Neural cell (in vitro differentiated cells): ENCODE measurements around the gene PFKP. TPM values are rescaled to one million over a fixed set of nuclear protein-coding genes. Genes with fewer than 3 reads are reported as not detected.

ENCODE experiments used
- H2AFZ ChIP-seq: fragments of 200-600, 300-800 bp; sonication (generic), shearing (Covaris generic); 2 replicates; pipeline ENCODE4 v1.6.0; 2014; ENCODE audit warnings: low read depth, mild to moderate bottlenecking, antibody characterized with exemption, low read length, moderate library complexity
- H3F3A ChIP-seq: fragments of 200-600 bp; shearing (Covaris generic); 2 replicates; pipeline ENCODE4 v1.6.1; 2016; ENCODE audit warnings: mild to moderate bottlenecking, moderate library complexity, mixed read lengths, antibody characterized with exemption, low read length; ENCODE audit not compliant: insufficient read depth, poor library complexity, severe bottlenecking
- H3K27ac ChIP-seq: fragments of 200-600, 300-800 bp; sonication (generic), shearing (Covaris generic); 2 replicates; pipeline ENCODE4 v1.5.1; 2014; ENCODE audit warnings: mild to moderate bottlenecking, low read length, moderate library complexity
- H3K27me3 ChIP-seq: fragments of 300-800, 200-600 bp; sonication (generic), shearing (Covaris generic); 2 replicates; pipeline ENCODE4 v1.6.0; 2014; ENCODE audit warnings: mild to moderate bottlenecking, low read depth, low read length, moderate library complexity; ENCODE audit not compliant: insufficient read depth
- H3K36me3 ChIP-seq: fragments of 300-800, 200-600 bp; sonication (generic), shearing (Covaris generic); 2 replicates; pipeline ENCODE4 v1.5.1; 2014; ENCODE audit warnings: mild to moderate bottlenecking, antibody characterized with exemption, low read length, moderate library complexity; ENCODE audit not compliant: insufficient read depth
- H3K4me2 ChIP-seq: fragments of 300-800, 200-600 bp; sonication (generic), shearing (Covaris generic); 2 replicates; pipeline ENCODE4 v1.6.0; 2014; ENCODE audit warnings: mild to moderate bottlenecking, low read length
- H3K4me3 ChIP-seq: fragments of 300-800, 200-600 bp; sonication (generic), shearing (Covaris generic); 2 replicates; pipeline ENCODE4 v1.5.1; 2014; ENCODE audit warnings: mild to moderate bottlenecking, low read length, moderate library complexity
- H3K79me2 ChIP-seq: fragments of 200-600 bp; shearing (Covaris generic); replicated peaks from 2 replicates; pipeline ENCODE4 v1.6.0; 2014; ENCODE audit warnings: mild to moderate bottlenecking, low read length, moderate library complexity; ENCODE audit not compliant: insufficient read depth
- H3K9ac ChIP-seq: fragments of 300-800, 200-600 bp; sonication (generic), shearing (Covaris generic); 2 replicates; pipeline ENCODE4 v1.6.1; 2016; ENCODE audit warnings: mild to moderate bottlenecking, low read length, mixed read lengths
- H3K9me2 ChIP-seq: fragments of 200-600 bp; shearing (Covaris generic); 2 replicates; pipeline ENCODE4 v1.6.1; 2016; ENCODE audit warnings: mild to moderate bottlenecking, low read length, mixed read lengths; ENCODE audit not compliant: insufficient read depth
- H3K9me3 ChIP-seq: fragments of 200-600, 300-800 bp; sonication (generic), shearing (Covaris generic); 2 replicates; pipeline ENCODE4 v1.6.1; 2016; ENCODE audit warnings: mild to moderate bottlenecking, mixed run types, low read length, moderate library complexity, mixed read lengths
- H4K20me1 ChIP-seq: fragments of 200-600 bp; shearing (Covaris generic); 2 replicates; pipeline ENCODE4 v1.6.1; 2016; ENCODE audit warnings: mild to moderate bottlenecking, mixed run types; ENCODE audit not compliant: insufficient read depth
- EP300 ChIP-seq: fragments of 450-650 bp; conservative IDR thresholded peaks from 2 replicates; pipeline ENCODE4 v1.6.1; 2014; ENCODE audit warnings: antibody characterized with exemption, mild to moderate bottlenecking, moderate library complexity; ENCODE audit not compliant: poor library complexity, severe bottlenecking
- EZH2 ChIP-seq: fragments of 200-600, 300-800 bp; shearing (Covaris generic), sonication (generic); IDR thresholded peaks from 2 replicates; pipeline ENCODE4 v1.6.1; 2014; ENCODE audit warnings: antibody characterized with exemption, low read length, borderline replicate concordance, mild to moderate bottlenecking; ENCODE audit not compliant: insufficient read depth, poor library complexity, severe bottlenecking
- MXI1 ChIP-seq: fragments of 450-650 bp; conservative IDR thresholded peaks from 2 replicates; pipeline ENCODE4 v1.6.1; 2014; ENCODE audit warnings: antibody characterized with exemption, mild to moderate bottlenecking; ENCODE audit not compliant: poor library complexity, severe bottlenecking
- POLR2AphosphoS5 ChIP-seq: IDR thresholded peaks from 2 replicates; pipeline ENCODE4 v1.6.1; 2012
- RAD21 ChIP-seq: fragments of 450-650 bp; conservative IDR thresholded peaks from 2 replicates; pipeline ENCODE4 v1.6.1; 2014; ENCODE audit warnings: antibody characterized with exemption, mild to moderate bottlenecking, moderate library complexity
- SMC3 ChIP-seq: fragments of 450-650 bp; conservative IDR thresholded peaks from 2 replicates; pipeline ENCODE4 v1.6.1; 2014; ENCODE audit warnings: antibody characterized with exemption, mild to moderate bottlenecking, moderate library complexity; ENCODE audit not compliant: poor library complexity
- TAF1 ChIP-seq: IDR thresholded peaks from 2 replicates; pipeline ENCODE4 v1.6.1; 2012; ENCODE audit warnings: low read depth
- polyA plus RNA-seq: library from polyadenylated mRNA; depleted of rRNA; stranded (reverse); fragments of >200 nt; gene quantifications from 2 replicates; pipeline ENCODE4 v1.2.3, GENCODE V29; 2014
- TF ChIP-seq, protein P1 (sequence below): fragments of 450-650 bp; IDR thresholded peaks from 2 replicates; pipeline ENCODE4 v1.5.1; 2014; ENCODE audit warnings: antibody characterized with exemption, mild to moderate bottlenecking, moderate library complexity; ENCODE audit not compliant: poor library complexity, severe bottlenecking
- TF ChIP-seq, protein P2 (sequence below): IDR thresholded peaks from 2 replicates; pipeline ENCODE4 v1.6.1; 2012; ENCODE audit warnings: borderline replicate concordance

The PFKP gene
- polyA plus RNA-seq, 1 donor from 2014 or later, result 27.9 TPM

DNA sequence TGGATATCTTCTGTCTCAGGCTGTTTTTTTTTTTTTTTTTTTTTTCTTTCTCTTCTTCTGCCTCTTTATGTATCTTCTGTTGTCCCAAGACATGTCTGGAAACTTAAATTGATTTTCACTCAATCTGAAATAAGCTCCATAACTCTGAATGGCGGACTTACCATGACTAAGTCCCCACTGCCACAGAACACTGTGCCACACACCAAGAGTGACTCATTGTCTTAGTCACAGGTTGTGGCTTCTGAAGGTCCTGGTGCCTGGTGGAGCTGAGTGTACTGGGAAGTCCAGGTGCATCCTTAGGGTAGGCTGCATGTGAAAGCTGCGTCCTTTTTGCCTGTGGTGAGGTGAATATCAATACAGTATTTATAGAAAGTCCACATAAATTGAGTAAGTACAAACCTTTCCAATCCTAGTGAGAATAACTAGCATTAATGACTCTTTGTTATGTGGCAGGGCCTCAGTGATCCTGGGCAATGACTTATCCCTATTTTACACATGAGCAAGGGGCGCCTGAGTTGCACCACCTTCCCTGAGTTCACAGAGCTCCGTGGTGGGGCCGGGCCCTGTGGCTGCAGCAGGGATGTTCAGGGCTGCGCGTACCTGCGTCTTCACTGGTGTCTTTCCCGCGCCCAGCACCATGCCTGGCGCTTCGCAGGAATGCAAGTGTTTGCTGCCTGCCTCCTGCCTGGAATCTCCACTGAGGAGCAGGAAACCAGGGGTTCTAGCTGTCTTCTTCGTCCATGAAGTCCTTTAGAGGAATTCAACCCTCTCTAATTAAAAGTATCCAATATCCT, 4.3 kb downstream of the PFKP start:
- Histone ChIP-seq H3K4me2 (no peak overlapping the region), H3K27me3 (peaks cover 21% of the 10 kb centered on the region), H3K27ac (no peak overlapping the region), H4K20me1 (no peaks in the 10 kb centered on the region), H2AFZ (no peak overlapping the region), H3K79me2 (no peaks in the 10 kb centered on the region), H3K9ac (no peak overlapping the region), H3K9me2 (no peaks in the 10 kb centered on the region), H3K4me3 (no peak overlapping the region), H3F3A (no peaks in the 10 kb centered on the region), H3K36me3 (no peaks in the 10 kb centered on the region), H3K9me3 (no peaks in the 10 kb centered on the region)
- TF ChIP-seq, protein P1, sequence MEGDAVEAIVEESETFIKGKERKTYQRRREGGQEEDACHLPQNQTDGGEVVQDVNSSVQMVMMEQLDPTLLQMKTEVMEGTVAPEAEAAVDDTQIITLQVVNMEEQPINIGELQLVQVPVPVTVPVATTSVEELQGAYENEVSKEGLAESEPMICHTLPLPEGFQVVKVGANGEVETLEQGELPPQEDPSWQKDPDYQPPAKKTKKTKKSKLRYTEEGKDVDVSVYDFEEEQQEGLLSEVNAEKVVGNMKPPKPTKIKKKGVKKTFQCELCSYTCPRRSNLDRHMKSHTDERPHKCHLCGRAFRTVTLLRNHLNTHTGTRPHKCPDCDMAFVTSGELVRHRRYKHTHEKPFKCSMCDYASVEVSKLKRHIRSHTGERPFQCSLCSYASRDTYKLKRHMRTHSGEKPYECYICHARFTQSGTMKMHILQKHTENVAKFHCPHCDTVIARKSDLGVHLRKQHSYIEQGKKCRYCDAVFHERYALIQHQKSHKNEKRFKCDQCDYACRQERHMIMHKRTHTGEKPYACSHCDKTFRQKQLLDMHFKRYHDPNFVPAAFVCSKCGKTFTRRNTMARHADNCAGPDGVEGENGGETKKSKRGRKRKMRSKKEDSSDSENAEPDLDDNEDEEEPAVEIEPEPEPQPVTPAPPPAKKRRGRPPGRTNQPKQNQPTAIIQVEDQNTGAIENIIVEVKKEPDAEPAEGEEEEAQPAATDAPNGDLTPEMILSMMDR, result no peak
- TF ChIP-seq EZH2 (no peak), TAF1 (no peak), MXI1 (no peak), EP300 (no peak), RAD21 (no peak), POLR2AphosphoS5 (no peak), SMC3 (no peak)
- TF ChIP-seq, protein P2, sequence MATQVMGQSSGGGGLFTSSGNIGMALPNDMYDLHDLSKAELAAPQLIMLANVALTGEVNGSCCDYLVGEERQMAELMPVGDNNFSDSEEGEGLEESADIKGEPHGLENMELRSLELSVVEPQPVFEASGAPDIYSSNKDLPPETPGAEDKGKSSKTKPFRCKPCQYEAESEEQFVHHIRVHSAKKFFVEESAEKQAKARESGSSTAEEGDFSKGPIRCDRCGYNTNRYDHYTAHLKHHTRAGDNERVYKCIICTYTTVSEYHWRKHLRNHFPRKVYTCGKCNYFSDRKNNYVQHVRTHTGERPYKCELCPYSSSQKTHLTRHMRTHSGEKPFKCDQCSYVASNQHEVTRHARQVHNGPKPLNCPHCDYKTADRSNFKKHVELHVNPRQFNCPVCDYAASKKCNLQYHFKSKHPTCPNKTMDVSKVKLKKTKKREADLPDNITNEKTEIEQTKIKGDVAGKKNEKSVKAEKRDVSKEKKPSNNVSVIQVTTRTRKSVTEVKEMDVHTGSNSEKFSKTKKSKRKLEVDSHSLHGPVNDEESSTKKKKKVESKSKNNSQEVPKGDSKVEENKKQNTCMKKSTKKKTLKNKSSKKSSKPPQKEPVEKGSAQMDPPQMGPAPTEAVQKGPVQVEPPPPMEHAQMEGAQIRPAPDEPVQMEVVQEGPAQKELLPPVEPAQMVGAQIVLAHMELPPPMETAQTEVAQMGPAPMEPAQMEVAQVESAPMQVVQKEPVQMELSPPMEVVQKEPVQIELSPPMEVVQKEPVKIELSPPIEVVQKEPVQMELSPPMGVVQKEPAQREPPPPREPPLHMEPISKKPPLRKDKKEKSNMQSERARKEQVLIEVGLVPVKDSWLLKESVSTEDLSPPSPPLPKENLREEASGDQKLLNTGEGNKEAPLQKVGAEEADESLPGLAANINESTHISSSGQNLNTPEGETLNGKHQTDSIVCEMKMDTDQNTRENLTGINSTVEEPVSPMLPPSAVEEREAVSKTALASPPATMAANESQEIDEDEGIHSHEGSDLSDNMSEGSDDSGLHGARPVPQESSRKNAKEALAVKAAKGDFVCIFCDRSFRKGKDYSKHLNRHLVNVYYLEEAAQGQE, result no peak

DNA sequence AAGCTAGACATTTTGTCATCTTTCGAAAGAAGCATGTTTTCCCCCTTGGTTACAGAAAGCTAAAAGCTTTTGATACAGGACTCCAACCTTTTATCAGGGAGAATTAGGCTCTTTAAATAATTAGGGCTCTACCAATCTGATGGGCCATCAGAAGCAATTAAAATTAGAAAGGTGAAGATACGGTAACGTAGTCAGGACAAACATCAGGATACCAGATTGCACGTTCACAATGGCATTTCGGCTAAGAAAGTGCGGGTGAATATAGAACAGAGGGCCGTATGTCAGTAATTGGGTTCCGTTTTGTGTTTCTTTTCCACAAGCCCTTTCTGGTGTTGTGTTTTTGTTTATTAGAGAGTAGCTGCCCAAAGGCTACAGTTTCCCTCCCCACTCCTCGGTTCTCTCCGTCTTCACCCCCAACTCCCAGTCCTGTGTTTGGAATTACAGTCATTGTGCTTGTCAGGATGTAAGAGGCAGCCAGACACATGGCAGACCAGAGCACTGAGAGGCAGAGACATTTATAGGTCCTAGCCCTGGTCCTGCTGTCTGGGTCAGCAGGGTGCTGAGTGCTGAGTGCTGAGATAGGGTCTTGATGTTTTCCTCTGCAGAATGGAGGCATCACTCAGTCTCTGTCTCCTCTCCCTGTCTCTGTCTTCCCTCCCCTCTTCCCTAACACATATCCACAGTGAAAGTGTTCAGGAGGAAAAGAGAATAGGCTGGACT, 5.5 kb downstream of the PFKP start:
- H3K4me2 ChIP-seq, result no peak overlapping the region
- no peak overlapping the region for H3K27ac ChIP-seq
- no peaks in the 10 kb centered on the region for H3K9me3 ChIP-seq
- H3K36me3 ChIP-seq, result no peaks in the 10 kb centered on the region
- no peak overlapping the region for H2AFZ ChIP-seq
- no peaks in the 10 kb centered on the region for H3K9me2 ChIP-seq
- no peaks in the 10 kb centered on the region for H3F3A ChIP-seq
- peaks cover 10% of the 10 kb centered on the region for H3K27me3 ChIP-seq
- no peaks in the 10 kb centered on the region for H3K79me2 ChIP-seq
- TF ChIP-seq EP300, result no peak
- H3K9ac ChIP-seq, result no peak overlapping the region
- no peaks in the 10 kb centered on the region for H4K20me1 ChIP-seq
- H3K4me3 ChIP-seq, result no peak overlapping the region
